Amniotic epithelial cell (primary cell): Measurements from ENCODE around the gene TMPRSS13.

Experiments
- DNase-seq: peaks from one replicate; pipeline ENCODE4 v3.0.0-alpha.2; 2010; ENCODE audit warnings: low read depth

The TMPRSS13 gene

GRCh38 chr11:117851106-117851505 is 78.1 kb downstream of the TMPRSS13 start:
- peak; percentile 51 for DNase-seq
